ENCODE measurements around the gene KAZN. TPM values are rescaled to one million over a fixed set of nuclear protein-coding genes. Genes with fewer than 3 reads are reported as not detected.

KAZN gene
- polyA plus RNA-seq, 1 donor from 2014 or later, result 20.6 TPM

DNA sequence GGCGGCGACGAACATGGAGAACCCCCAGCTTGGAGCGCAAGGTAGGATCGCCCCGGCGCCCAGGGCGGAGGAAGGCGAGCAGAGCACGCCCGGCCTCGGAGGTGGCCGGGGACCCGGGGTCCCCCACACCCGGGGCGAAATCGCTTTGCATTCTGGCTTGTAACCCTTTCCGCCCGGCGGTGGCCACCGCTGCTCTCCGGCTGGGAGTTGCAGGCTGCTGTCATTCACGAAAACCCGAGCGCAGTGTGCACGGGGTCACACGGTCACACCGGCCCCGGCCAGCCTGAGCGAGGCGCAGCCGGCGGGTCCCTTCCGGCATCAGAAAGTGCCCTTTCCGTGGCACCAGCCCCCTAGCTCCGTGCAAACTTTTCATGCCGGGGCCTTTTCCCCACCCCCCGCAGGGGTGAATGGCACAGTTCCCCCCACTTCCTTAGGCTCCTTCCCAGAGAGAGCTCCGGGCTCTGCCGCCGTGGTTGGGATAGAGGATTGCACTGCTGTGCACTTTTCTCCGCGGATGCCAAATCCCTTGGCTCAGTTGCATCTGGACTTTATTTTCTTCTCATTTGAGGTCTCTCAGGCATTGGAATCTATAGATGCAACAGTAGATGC lies 802 bp downstream of the KAZN start:
- Histone ChIP-seq H3K9ac (ENCODE audit: low read length) (peak overlapping the region; percentile 94), H3K4me2 (ENCODE audit: low read length) (peak overlapping the region; percentile 93)
- TF ChIP-seq, protein P1, sequence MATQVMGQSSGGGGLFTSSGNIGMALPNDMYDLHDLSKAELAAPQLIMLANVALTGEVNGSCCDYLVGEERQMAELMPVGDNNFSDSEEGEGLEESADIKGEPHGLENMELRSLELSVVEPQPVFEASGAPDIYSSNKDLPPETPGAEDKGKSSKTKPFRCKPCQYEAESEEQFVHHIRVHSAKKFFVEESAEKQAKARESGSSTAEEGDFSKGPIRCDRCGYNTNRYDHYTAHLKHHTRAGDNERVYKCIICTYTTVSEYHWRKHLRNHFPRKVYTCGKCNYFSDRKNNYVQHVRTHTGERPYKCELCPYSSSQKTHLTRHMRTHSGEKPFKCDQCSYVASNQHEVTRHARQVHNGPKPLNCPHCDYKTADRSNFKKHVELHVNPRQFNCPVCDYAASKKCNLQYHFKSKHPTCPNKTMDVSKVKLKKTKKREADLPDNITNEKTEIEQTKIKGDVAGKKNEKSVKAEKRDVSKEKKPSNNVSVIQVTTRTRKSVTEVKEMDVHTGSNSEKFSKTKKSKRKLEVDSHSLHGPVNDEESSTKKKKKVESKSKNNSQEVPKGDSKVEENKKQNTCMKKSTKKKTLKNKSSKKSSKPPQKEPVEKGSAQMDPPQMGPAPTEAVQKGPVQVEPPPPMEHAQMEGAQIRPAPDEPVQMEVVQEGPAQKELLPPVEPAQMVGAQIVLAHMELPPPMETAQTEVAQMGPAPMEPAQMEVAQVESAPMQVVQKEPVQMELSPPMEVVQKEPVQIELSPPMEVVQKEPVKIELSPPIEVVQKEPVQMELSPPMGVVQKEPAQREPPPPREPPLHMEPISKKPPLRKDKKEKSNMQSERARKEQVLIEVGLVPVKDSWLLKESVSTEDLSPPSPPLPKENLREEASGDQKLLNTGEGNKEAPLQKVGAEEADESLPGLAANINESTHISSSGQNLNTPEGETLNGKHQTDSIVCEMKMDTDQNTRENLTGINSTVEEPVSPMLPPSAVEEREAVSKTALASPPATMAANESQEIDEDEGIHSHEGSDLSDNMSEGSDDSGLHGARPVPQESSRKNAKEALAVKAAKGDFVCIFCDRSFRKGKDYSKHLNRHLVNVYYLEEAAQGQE (IDR thresholded peaks at IDR 0.05; ENCODE audit: borderline replicate concordance), result no peak
- TF ChIP-seq MXI1 (conservative IDR thresholded peaks at IDR 0.05; ENCODE audit: poor library complexity, severe bottlenecking) (peak; percentile 38), EZH2 (IDR thresholded peaks at IDR 0.05; ENCODE audit: borderline replicate concordance, insufficient read depth, low read length, poor library complexity, severe bottlenecking) (no peak), SMC3 (conservative IDR thresholded peaks at IDR 0.05; ENCODE audit: poor library complexity) (peak; percentile 22), EP300 (conservative IDR thresholded peaks at IDR 0.05; ENCODE audit: poor library complexity, severe bottlenecking) (no peak), POLR2AphosphoS5 (IDR thresholded peaks at IDR 0.05) (peak; percentile 14), TAF1 (IDR thresholded peaks at IDR 0.05; ENCODE audit: low read depth) (no peak), RAD21 (conservative IDR thresholded peaks at IDR 0.05) (peak; percentile 31)
- TF ChIP-seq, protein P2, sequence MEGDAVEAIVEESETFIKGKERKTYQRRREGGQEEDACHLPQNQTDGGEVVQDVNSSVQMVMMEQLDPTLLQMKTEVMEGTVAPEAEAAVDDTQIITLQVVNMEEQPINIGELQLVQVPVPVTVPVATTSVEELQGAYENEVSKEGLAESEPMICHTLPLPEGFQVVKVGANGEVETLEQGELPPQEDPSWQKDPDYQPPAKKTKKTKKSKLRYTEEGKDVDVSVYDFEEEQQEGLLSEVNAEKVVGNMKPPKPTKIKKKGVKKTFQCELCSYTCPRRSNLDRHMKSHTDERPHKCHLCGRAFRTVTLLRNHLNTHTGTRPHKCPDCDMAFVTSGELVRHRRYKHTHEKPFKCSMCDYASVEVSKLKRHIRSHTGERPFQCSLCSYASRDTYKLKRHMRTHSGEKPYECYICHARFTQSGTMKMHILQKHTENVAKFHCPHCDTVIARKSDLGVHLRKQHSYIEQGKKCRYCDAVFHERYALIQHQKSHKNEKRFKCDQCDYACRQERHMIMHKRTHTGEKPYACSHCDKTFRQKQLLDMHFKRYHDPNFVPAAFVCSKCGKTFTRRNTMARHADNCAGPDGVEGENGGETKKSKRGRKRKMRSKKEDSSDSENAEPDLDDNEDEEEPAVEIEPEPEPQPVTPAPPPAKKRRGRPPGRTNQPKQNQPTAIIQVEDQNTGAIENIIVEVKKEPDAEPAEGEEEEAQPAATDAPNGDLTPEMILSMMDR (IDR thresholded peaks at IDR 0.05; ENCODE audit: poor library complexity, severe bottlenecking), result no peak

DNA sequence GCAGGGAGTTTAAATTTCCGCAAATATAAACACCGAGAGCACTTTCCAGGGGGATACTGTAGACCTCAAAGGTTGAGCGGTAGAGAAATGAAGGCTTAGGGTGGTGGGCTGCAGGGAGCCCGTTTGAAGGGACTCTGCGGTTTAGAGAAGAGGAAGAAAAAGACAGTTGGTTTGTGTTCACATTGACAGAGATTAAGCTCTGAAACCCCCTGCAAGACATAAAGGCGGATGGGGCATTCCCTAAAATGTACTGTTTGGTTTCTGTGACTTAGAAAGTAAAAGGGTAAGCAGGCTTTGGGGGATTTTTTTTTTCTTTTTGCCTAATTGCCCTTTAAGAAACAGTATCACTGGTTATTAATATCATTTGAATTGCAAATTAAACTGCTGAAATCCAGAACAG lies 1.3 kb downstream of the KAZN start:
- H3K4me2 ChIP-seq (ENCODE audit: low read length), result peak overlapping the region; percentile 93
- H3K27ac ChIP-seq (ENCODE audit: low read length), result peak overlapping the region; percentile 88
- H2AFZ ChIP-seq (ENCODE audit: low read depth, low read length), result no peak overlapping the region

More for the DNA sequence above, 802 bp downstream of the KAZN start:
- H3K9me3 ChIP-seq (ENCODE audit: low read length), result no peaks in the 10 kb centered on the region
- H3K27ac ChIP-seq (ENCODE audit: low read length), result peak overlapping the region; percentile 88
- peaks cover 5% of the 10 kb centered on the region for H3F3A ChIP-seq (ENCODE audit: insufficient read depth, low read length, poor library complexity, severe bottlenecking)
- H3K36me3 ChIP-seq (ENCODE audit: insufficient read depth, low read length), result no peaks in the 10 kb centered on the region
- H3K27me3 ChIP-seq (ENCODE audit: insufficient read depth, low read depth, low read length), result no peaks in the 10 kb centered on the region
- H3K79me2 ChIP-seq (replicated peaks; ENCODE audit: insufficient read depth, low read length), result peaks cover 57% of the 10 kb centered on the region
- H2AFZ ChIP-seq (ENCODE audit: low read depth, low read length), result no peak overlapping the region
- H3K4me3 ChIP-seq (ENCODE audit: low read length), result peak overlapping the region; percentile 99
- no peaks in the 10 kb centered on the region for H4K20me1 ChIP-seq (ENCODE audit: insufficient read depth)
- no peaks in the 10 kb centered on the region for H3K9me2 ChIP-seq (ENCODE audit: insufficient read depth, low read length)

More for the DNA sequence above, 1.3 kb downstream of the KAZN start:
- H3K9me3 ChIP-seq (ENCODE audit: low read length), result no peaks in the 10 kb centered on the region
- H3K4me3 ChIP-seq (ENCODE audit: low read length), result peak overlapping the region; percentile 99
- H3K36me3 ChIP-seq (ENCODE audit: insufficient read depth, low read length), result no peaks in the 10 kb centered on the region
- no peaks in the 10 kb centered on the region for H3K9me2 ChIP-seq (ENCODE audit: insufficient read depth, low read length)
- H3K27me3 ChIP-seq (ENCODE audit: insufficient read depth, low read depth, low read length), result no peaks in the 10 kb centered on the region
- TF ChIP-seq EZH2 (IDR thresholded peaks at IDR 0.05; ENCODE audit: borderline replicate concordance, insufficient read depth, low read length, poor library complexity, severe bottlenecking) (no peak), SMC3 (conservative IDR thresholded peaks at IDR 0.05; ENCODE audit: poor library complexity) (no peak), TAF1 (IDR thresholded peaks at IDR 0.05; ENCODE audit: low read depth) (no peak), EP300 (conservative IDR thresholded peaks at IDR 0.05; ENCODE audit: poor library complexity, severe bottlenecking) (no peak), RAD21 (conservative IDR thresholded peaks at IDR 0.05) (no peak), MXI1 (conservative IDR thresholded peaks at IDR 0.05; ENCODE audit: poor library complexity, severe bottlenecking) (no peak), POLR2AphosphoS5 (IDR thresholded peaks at IDR 0.05) (no peak)
- TF ChIP-seq, protein P1 (IDR thresholded peaks at IDR 0.05; ENCODE audit: borderline replicate concordance), result no peak
- TF ChIP-seq, protein P2 (IDR thresholded peaks at IDR 0.05; ENCODE audit: poor library complexity, severe bottlenecking), result no peak
- no peaks in the 10 kb centered on the region for H4K20me1 ChIP-seq (ENCODE audit: insufficient read depth)
- peaks cover 63% of the 10 kb centered on the region for H3K79me2 ChIP-seq (replicated peaks; ENCODE audit: insufficient read depth, low read length)
- H3K9ac ChIP-seq (ENCODE audit: low read length), result peak overlapping the region; percentile 94
- H3F3A ChIP-seq (ENCODE audit: insufficient read depth, low read length, poor library complexity, severe bottlenecking), result peaks cover 5% of the 10 kb centered on the region
